SK-N-SH treated with all-trans-retinoic acid at 6 μM for 48 hours (cell line): ENCODE data around the gene C14orf180.

Experiments
- ATAC-seq: fragments of 200-7000 bp; cut with Tn5 transposase; 3 replicates; pipeline ENCODE4 v1.9.1; 2020; ENCODE audit warnings: mild to moderate bottlenecking, moderate library complexity
- ARNTL ChIP-seq: fragments of 450-650 bp; formaldehyde crosslinking; IDR thresholded peaks from 2 replicates; pipeline ENCODE4 v1.5.0; 2020; ENCODE audit warnings: low read depth, mild to moderate bottlenecking, moderate library complexity, borderline replicate concordance
- BACH2 ChIP-seq: fragments of 250-450 bp; sonication (Bioruptor Pico); IDR thresholded peaks from 2 replicates; pipeline ENCODE4 v1.9.0; 2021; ENCODE audit warnings: mild to moderate bottlenecking, borderline replicate concordance
- ESRRG ChIP-seq: fragments of 250-450 bp; sonication (Bioruptor Pico); IDR thresholded peaks from 2 replicates; pipeline ENCODE4 v1.6.1; 2021; ENCODE audit warnings: mild to moderate bottlenecking
- ISL1 ChIP-seq: fragments of 250-450 bp; sonication (Bioruptor Pico); IDR thresholded peaks from 2 replicates; pipeline ENCODE4 v2.1.2; 2022; ENCODE audit warnings: mild to moderate bottlenecking, moderate library complexity
- OSR1 ChIP-seq: fragments of 250-450 bp; sonication (Bioruptor Pico); IDR thresholded peaks from 2 replicates; pipeline ENCODE4 v1.8.0; 2022; ENCODE audit warnings: moderate library complexity, mild to moderate bottlenecking, inconsistent platforms
- PPARA ChIP-seq: fragments of 250-450 bp; sonication (Bioruptor Pico); IDR thresholded peaks from 2 replicates; pipeline ENCODE4 v1.5.0; 2020; ENCODE audit warnings: mild to moderate bottlenecking, borderline replicate concordance
- RARB ChIP-seq: fragments of 250-450 bp; sonication (Bioruptor Pico); IDR thresholded peaks from 2 replicates; pipeline ENCODE4 v1.8.0; 2021; ENCODE audit warnings: mild to moderate bottlenecking, moderate library complexity
- SNAI2 ChIP-seq: fragments of 250-450 bp; sonication (Bioruptor Pico); IDR thresholded peaks from 2 replicates; pipeline ENCODE4 v1.5.0; 2020; ENCODE audit warnings: mild to moderate bottlenecking, moderate library complexity
- TCF4 ChIP-seq: fragments of 250-450 bp; sonication (Bioruptor Pico); IDR thresholded peaks from 2 replicates; pipeline ENCODE4 v1.8.0; 2021; ENCODE audit warnings: mild to moderate bottlenecking, moderate library complexity, borderline replicate concordance
- TOX ChIP-seq: fragments of 250-450 bp; sonication (Bioruptor Pico); IDR thresholded peaks from 2 replicates; pipeline ENCODE4 v1.8.0; 2021; ENCODE audit warnings: mild to moderate bottlenecking, moderate library complexity, borderline replicate concordance
- ZC3H10 ChIP-seq: fragments of 250-450 bp; sonication (Bioruptor Pico); IDR thresholded peaks from 2 replicates; pipeline ENCODE4 v1.5.1; 2021; ENCODE audit warnings: mild to moderate bottlenecking, moderate library complexity
- ZFP3 ChIP-seq: fragments of 250-450 bp; sonication (Bioruptor Pico); IDR thresholded peaks from 2 replicates; pipeline ENCODE4 v1.5.0; 2020; ENCODE audit warnings: mild to moderate bottlenecking, moderate library complexity
- ZFP30 ChIP-seq: fragments of 450-650 bp; formaldehyde crosslinking; IDR thresholded peaks from 2 replicates; pipeline ENCODE4 v1.5.0; 2022; ENCODE audit warnings: mild to moderate bottlenecking, moderate library complexity
- ZNF565 ChIP-seq: fragments of 450-650 bp; formaldehyde crosslinking; conservative IDR thresholded peaks from 2 replicates; pipeline ENCODE4 v1.5.0; 2020; ENCODE audit warnings: low read depth, mild to moderate bottlenecking, moderate library complexity
- ZNF70 ChIP-seq: fragments of 450-650 bp; formaldehyde crosslinking; IDR thresholded peaks from 2 replicates; pipeline ENCODE4 v1.5.0; 2020; ENCODE audit warnings: mild to moderate bottlenecking, moderate library complexity
- ZNF8 ChIP-seq: fragments of 450-650 bp; formaldehyde crosslinking; IDR thresholded peaks from 2 replicates; pipeline ENCODE4 v1.5.0; 2020; ENCODE audit warnings: mild to moderate bottlenecking, moderate library complexity
- TF ChIP-seq, protein P1 (sequence below): fragments of 250-450 bp; sonication (Bioruptor Pico); IDR thresholded peaks from 2 replicates; pipeline ENCODE4 v1.8.0; 2020; ENCODE audit warnings: mild to moderate bottlenecking, moderate library complexity, borderline replicate concordance
- TF ChIP-seq, protein P2 (sequence below): fragments of 250-450 bp; sonication (Bioruptor Pico); IDR thresholded peaks from 2 replicates; pipeline ENCODE4 v1.5.1; 2020; ENCODE audit warnings: low read depth, mild to moderate bottlenecking, moderate library complexity
- TF ChIP-seq, protein P3 (sequence below): fragments of 250-450 bp; sonication (Bioruptor Pico); IDR thresholded peaks from 2 replicates; pipeline ENCODE4 v1.5.0; 2020; ENCODE audit warnings: mild to moderate bottlenecking, moderate library complexity
- TF ChIP-seq, protein P4 (sequence below): fragments of 250-450 bp; sonication (Bioruptor Pico); IDR thresholded peaks from 2 replicates; pipeline ENCODE4 v1.5.1; 2021; ENCODE audit warnings: mild to moderate bottlenecking, moderate library complexity

C14orf180 gene

DNA sequence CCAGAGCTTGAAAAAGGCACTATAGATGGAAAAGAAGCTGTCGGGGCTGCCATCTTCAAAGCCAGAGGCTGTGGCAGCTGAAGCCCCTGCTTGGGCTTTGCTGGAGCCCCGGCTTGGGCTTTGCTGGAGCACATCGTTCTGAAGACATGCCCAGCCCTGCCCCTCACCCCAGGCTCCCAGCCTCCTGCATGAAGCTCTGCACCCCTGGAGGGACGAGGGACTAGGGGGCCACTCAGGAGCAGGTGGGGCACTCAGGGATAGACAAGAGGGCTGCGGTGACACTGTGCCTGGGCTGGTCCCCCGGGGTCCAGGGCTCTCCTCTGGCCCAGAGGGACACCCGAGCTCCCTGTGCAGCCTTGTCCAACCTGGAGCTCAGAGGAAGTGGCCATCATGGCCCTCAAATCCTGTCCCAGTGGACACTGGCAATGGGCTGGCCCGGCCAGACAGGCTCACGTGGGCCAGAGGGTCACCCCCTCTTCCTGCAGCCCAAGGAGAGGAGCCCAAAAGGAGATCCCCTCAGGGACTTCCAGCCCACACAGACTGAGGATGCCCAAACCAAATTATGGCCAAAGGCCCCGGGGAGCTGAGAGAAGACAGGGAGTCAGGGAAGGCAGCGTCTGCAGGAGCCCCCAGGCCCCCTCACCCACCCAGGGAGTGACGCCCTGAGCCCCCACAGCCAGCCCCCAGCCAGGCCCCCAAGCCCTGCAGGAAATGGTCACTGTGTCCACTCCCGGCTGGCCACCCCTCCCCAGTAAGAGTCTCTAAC, 23.1 kb upstream of the C14orf180 start:
- TF ChIP-seq ISL1: no peak
- no peak for TF ChIP-seq RARB (CRISPR knock-in tag)
- TF ChIP-seq SNAI2 (CRISPR knock-in tag): no peak
- no peak for TF ChIP-seq ZNF8
- no peak for TF ChIP-seq TCF4 (CRISPR knock-in tag)
- TF ChIP-seq, protein P1, sequence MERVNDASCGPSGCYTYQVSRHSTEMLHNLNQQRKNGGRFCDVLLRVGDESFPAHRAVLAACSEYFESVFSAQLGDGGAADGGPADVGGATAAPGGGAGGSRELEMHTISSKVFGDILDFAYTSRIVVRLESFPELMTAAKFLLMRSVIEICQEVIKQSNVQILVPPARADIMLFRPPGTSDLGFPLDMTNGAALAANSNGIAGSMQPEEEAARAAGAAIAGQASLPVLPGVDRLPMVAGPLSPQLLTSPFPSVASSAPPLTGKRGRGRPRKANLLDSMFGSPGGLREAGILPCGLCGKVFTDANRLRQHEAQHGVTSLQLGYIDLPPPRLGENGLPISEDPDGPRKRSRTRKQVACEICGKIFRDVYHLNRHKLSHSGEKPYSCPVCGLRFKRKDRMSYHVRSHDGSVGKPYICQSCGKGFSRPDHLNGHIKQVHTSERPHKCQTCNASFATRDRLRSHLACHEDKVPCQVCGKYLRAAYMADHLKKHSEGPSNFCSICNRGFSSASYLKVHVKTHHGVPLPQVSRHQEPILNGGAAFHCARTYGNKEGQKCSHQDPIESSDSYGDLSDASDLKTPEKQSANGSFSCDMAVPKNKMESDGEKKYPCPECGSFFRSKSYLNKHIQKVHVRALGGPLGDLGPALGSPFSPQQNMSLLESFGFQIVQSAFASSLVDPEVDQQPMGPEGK (CRISPR knock-in tag): no peak
- no peak for TF ChIP-seq ZFP3 (CRISPR knock-in tag)
- no peak for TF ChIP-seq BACH2 (CRISPR knock-in tag)
- no peak for TF ChIP-seq ESRRG (CRISPR knock-in tag)
- TF ChIP-seq OSR1: no peak
- TF ChIP-seq, protein P2, sequence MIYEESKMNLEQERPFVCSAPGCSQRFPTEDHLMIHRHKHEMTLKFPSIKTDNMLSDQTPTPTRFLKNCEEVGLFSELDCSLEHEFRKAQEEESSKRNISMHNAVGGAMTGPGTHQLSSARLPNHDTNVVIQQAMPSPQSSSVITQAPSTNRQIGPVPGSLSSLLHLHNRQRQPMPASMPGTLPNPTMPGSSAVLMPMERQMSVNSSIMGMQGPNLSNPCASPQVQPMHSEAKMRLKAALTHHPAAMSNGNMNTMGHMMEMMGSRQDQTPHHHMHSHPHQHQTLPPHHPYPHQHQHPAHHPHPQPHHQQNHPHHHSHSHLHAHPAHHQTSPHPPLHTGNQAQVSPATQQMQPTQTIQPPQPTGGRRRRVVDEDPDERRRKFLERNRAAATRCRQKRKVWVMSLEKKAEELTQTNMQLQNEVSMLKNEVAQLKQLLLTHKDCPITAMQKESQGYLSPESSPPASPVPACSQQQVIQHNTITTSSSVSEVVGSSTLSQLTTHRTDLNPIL (CRISPR knock-in tag): no peak
- TF ChIP-seq TOX (CRISPR knock-in tag): no peak
- no peak for TF ChIP-seq PPARA (CRISPR knock-in tag)
- no peak for TF ChIP-seq ARNTL
- TF ChIP-seq, all 23 proteins: peak for 0

DNA sequence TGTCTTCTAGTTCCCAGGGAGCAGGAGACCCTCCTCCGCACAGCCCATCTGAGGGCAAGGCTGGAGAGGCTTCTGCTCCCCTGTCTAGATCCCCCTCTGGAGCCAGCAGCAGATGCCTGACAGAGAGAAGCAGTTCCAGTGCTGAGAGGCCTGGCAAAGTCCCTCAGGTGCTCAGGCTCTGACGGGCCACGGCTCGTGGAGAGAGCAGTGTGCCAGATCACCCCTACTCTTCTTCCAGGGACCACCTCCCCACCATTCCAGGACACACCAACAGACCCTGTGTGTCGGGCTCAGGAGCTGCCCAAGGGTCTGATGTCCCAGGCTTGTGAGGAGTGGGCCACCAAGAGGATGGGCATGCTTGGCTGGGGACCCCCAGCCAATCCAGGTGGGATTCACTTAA, 22.5 kb upstream of the C14orf180 start:
- no peak for TF ChIP-seq BACH2 (CRISPR knock-in tag)
- TF ChIP-seq OSR1: no peak
- TF ChIP-seq, protein P3, sequence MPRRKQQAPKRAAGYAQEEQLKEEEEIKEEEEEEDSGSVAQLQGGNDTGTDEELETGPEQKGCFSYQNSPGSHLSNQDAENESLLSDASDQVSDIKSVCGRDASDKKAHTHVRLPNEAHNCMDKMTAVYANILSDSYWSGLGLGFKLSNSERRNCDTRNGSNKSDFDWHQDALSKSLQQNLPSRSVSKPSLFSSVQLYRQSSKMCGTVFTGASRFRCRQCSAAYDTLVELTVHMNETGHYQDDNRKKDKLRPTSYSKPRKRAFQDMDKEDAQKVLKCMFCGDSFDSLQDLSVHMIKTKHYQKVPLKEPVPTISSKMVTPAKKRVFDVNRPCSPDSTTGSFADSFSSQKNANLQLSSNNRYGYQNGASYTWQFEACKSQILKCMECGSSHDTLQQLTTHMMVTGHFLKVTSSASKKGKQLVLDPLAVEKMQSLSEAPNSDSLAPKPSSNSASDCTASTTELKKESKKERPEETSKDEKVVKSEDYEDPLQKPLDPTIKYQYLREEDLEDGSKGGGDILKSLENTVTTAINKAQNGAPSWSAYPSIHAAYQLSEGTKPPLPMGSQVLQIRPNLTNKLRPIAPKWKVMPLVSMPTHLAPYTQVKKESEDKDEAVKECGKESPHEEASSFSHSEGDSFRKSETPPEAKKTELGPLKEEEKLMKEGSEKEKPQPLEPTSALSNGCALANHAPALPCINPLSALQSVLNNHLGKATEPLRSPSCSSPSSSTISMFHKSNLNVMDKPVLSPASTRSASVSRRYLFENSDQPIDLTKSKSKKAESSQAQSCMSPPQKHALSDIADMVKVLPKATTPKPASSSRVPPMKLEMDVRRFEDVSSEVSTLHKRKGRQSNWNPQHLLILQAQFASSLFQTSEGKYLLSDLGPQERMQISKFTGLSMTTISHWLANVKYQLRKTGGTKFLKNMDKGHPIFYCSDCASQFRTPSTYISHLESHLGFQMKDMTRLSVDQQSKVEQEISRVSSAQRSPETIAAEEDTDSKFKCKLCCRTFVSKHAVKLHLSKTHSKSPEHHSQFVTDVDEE: no peak
- no peak for ATAC-seq

More for the DNA sequence above, 23.1 kb upstream of the C14orf180 start:
- no peak for ATAC-seq

DNA sequence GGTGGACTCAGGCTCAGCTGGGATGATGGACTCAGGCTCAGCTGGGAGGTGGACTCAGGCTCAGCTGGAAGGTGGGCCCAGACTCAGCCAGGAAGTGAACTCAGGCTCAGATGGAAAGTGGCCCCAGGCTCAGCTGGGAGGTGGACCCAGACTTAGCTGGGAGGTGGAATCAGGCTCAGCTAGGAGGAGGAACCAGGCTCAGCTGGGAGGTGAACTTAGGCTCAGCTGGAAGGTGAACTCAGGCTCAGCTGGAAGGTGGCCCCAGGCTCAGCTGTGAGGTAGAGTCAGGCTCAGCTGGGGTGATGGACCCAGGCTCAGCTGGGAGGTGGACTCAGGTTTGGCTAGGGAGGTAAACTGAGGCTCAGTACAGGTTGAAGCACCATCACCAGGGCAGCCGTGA, 21.8 kb upstream of the C14orf180 start:
- TF ChIP-seq ZC3H10 (no peak), ZFP3 (CRISPR knock-in tag) (no peak), ZNF565 (CRISPR knock-in tag) (no peak), BACH2 (CRISPR knock-in tag) (no peak), ZFP30 (no peak), ZNF70 (CRISPR knock-in tag) (no peak), SNAI2 (CRISPR knock-in tag) (no peak), PPARA (CRISPR knock-in tag) (no peak), TOX (CRISPR knock-in tag) (no peak)
- TF ChIP-seq, protein P4, sequence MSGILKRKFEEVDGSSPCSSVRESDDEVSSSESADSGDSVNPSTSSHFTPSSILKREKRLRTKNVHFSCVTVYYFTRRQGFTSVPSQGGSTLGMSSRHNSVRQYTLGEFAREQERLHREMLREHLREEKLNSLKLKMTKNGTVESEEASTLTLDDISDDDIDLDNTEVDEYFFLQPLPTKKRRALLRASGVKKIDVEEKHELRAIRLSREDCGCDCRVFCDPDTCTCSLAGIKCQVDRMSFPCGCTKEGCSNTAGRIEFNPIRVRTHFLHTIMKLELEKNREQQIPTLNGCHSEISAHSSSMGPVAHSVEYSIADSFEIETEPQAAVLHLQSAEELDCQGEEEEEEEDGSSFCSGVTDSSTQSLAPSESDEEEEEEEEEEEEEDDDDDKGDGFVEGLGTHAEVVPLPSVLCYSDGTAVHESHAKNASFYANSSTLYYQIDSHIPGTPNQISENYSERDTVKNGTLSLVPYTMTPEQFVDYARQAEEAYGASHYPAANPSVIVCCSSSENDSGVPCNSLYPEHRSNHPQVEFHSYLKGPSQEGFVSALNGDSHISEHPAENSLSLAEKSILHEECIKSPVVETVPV (CRISPR knock-in tag): no peak
- TF ChIP-seq, protein P1 (CRISPR knock-in tag): no peak
- TF ChIP-seq, protein P3: no peak
- TF ChIP-seq, protein P2 (CRISPR knock-in tag): no peak
- ATAC-seq: no peak
